ENCODE measurements around the gene SDK1. TPM values are rescaled to one million over a fixed set of nuclear protein-coding genes. Genes with fewer than 3 reads are reported as not detected.
A peak's percentile ranks its signal among the peaks of the same experiment; 100 is the strongest.

The SDK1 gene
- total and polyA plus RNA-seq, 4 donors, result 0.12 to 0.47 (median 0.36) TPM

DNA sequence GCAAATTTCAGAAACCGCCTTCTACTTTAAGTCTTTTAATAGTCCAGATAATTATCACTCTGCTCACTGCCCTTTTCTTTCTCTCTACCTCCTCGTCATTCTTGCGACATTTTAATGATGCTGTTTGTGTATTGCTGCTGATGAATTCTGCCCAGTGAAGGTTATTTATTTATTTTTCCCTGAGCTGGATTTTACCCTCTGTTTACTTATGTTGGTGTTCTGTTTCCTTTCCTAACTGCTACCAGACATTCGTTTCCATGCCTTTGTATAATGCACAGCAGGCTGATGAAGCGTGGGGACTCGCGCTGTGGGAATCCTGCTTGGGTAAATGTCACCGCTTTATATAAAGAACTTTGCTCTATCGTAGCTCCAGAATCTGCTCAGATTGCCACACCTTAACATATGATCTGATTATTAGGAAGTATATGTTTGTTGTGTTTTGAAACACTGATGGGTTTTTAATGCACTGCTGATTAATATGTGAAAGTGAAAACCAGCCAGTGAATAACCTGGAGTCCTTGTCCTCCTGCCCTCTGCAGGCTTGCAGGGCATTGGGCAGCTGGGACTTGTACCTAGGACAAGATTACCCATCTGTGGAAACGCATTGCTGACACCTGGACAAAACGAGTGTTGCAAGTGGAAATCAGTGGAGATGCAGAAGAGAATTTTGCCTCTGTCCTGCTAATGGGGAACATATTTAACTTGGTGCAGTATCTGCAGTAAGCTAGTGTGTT lies 291.5 kb downstream of the SDK1 start:
- WGBS, result 41% methylated on average over 11 of the region's 11 CpGs
- H3K9me3 ChIP-seq (ENCODE audit: control insufficient read depth in 4 of 4, low read length in 3 of 4), result no peaks in the 10 kb centered on the region
- H3K27ac ChIP-seq (ENCODE audit: low read depth in 1 of 2, low read length in 2 of 2), result no peak overlapping the region
- H3K9ac ChIP-seq (ENCODE audit: low read depth in 1 of 2, low read length in 2 of 2), result no peak overlapping the region
- H3K4me3 ChIP-seq (ENCODE audit: low read depth in 1 of 3, low read length in 3 of 3), result no peak overlapping the region
- no peaks in the 10 kb centered on the region for H3K36me3 ChIP-seq (ENCODE audit: control insufficient read depth in 4 of 4, insufficient read depth in 3 of 4, low read depth in 1 of 4, low read length in 3 of 4)
- no peak for DNase-seq (ENCODE audit: low spot score)
- H3K4me1 ChIP-seq (ENCODE audit: control insufficient read depth in 4 of 4, insufficient read depth in 4 of 4, low read length in 3 of 4), result peaks cover 0 to 2% (median 0%) of the 10 kb centered on the region in 4 donors
- no peaks in the 10 kb centered on the region for H3K27me3 ChIP-seq (ENCODE audit: control insufficient read depth in 4 of 4, insufficient read depth in 4 of 4, low read length in 3 of 4)
- peak in 1 of 2 donors; percentile 49 for TF ChIP-seq RXRA (IDR thresholded peaks at IDR 0.05)
- TF ChIP-seq, protein P1, sequence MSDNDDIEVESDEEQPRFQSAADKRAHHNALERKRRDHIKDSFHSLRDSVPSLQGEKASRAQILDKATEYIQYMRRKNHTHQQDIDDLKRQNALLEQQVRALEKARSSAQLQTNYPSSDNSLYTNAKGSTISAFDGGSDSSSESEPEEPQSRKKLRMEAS (IDR thresholded peaks at IDR 0.05), result no peak
- no peak for TF ChIP-seq YY1 (IDR thresholded peaks at IDR 0.05)
- TF ChIP-seq, protein P2, sequence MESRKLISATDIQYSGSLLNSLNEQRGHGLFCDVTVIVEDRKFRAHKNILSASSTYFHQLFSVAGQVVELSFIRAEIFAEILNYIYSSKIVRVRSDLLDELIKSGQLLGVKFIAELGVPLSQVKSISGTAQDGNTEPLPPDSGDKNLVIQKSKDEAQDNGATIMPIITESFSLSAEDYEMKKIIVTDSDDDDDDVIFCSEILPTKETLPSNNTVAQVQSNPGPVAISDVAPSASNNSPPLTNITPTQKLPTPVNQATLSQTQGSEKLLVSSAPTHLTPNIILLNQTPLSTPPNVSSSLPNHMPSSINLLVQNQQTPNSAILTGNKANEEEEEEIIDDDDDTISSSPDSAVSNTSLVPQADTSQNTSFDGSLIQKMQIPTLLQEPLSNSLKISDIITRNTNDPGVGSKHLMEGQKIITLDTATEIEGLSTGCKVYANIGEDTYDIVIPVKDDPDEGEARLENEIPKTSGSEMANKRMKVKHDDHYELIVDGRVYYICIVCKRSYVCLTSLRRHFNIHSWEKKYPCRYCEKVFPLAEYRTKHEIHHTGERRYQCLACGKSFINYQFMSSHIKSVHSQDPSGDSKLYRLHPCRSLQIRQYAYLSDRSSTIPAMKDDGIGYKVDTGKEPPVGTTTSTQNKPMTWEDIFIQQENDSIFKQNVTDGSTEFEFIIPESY (IDR thresholded peaks at IDR 0.05), result no peak
- TF ChIP-seq HNF4A (conservative IDR thresholded peaks at IDR 0.05), result peak; percentile 21 to 51
- peak in 1 of 2 donors; percentile 49 for TF ChIP-seq RAD21 (IDR thresholded peaks at IDR 0.05)
- TF ChIP-seq JUND (IDR thresholded peaks at IDR 0.05), result no peak
- no peak for TF ChIP-seq EGR1 (IDR thresholded peaks at IDR 0.05; ENCODE audit: low read depth in 2 of 2)

DNA sequence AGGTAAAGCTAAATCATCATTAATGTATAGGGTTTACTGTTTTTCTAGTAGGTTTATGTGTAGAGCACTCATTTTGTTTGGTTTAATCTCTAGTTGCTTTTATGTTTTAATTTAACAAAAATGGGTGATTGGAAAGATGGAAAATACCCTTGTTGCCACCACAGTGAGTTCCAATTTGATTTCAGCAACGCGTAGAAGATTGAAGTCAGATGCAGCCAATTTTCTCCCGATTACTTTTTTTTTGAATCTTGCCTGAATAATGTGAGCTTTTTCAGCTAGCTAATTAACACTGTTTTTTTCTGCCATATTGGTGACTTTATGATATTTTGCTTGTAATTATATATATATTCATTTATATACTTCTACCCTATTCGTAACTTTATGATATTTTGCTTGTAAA lies 293.8 kb downstream of the SDK1 start:
- TF ChIP-seq HNF4A (conservative IDR thresholded peaks at IDR 0.05) (no peak), TAF1 (conservative IDR thresholded peaks at IDR 0.05) (no peak), EGR1 (IDR thresholded peaks at IDR 0.05; ENCODE audit: low read depth in 2 of 2) (no peak), GABPA (IDR thresholded peaks at IDR 0.05 in 1 of 2, conservative IDR thresholded peaks at IDR 0.05 in 1 of 2) (no peak), JUND (IDR thresholded peaks at IDR 0.05) (no peak), RXRA (IDR thresholded peaks at IDR 0.05) (no peak), RAD21 (IDR thresholded peaks at IDR 0.05) (no peak), YY1 (IDR thresholded peaks at IDR 0.05) (no peak), SP1 (IDR thresholded peaks at IDR 0.05) (no peak), HNF4G (IDR thresholded peaks at IDR 0.05) (no peak)
- TF ChIP-seq, protein P3, sequence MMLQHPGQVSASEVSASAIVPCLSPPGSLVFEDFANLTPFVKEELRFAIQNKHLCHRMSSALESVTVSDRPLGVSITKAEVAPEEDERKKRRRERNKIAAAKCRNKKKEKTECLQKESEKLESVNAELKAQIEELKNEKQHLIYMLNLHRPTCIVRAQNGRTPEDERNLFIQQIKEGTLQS (IDR thresholded peaks at IDR 0.05), result no peak
- TF ChIP-seq, protein P2 (IDR thresholded peaks at IDR 0.05), result no peak
- DNase-seq (ENCODE audit: low spot score), result no peak
- Histone ChIP-seq H3K4me1 (ENCODE audit: control insufficient read depth in 4 of 4, insufficient read depth in 4 of 4, low read length in 3 of 4) (peaks cover 0 to 2% (median 0%) of the 10 kb centered on the region in 4 donors), H3K36me3 (ENCODE audit: control insufficient read depth in 4 of 4, insufficient read depth in 3 of 4, low read depth in 1 of 4, low read length in 3 of 4) (no peaks in the 10 kb centered on the region), H3K27me3 (ENCODE audit: control insufficient read depth in 4 of 4, insufficient read depth in 4 of 4, low read length in 3 of 4) (no peaks in the 10 kb centered on the region), H3K9me3 (ENCODE audit: control insufficient read depth in 4 of 4, low read length in 3 of 4) (no peaks in the 10 kb centered on the region), H3K9ac (ENCODE audit: low read depth in 1 of 2, low read length in 2 of 2) (no peak overlapping the region), H3K27ac (ENCODE audit: low read depth in 1 of 2, low read length in 2 of 2) (no peak overlapping the region), H3K4me3 (ENCODE audit: low read depth in 1 of 3, low read length in 3 of 3) (no peak overlapping the region)
- 94% methylated on average over 4 of the region's 4 CpGs for WGBS

All from liver (tissue), 9 donors.